Measurements from ENCODE around the gene OLIG1. TPM values are rescaled to one million over a fixed set of nuclear protein-coding genes. Genes with fewer than 3 reads are reported as not detected.
A peak's percentile ranks its signal among the peaks of the same experiment; 100 is the strongest.

Gene OLIG1
- polyA plus RNA-seq, 3 donors: 20.0 to 51.0 (median 40.7) TPM

DNA sequence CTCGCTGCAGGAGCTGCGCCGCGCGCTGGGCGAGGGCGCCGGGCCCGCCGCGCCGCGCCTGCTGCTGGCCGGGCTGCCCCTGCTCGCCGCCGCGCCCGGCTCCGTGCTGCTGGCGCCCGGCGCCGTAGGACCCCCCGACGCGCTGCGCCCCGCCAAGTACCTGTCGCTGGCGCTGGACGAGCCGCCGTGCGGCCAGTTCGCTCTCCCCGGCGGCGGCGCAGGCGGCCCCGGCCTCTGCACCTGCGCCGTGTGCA is 730 bp downstream of the OLIG1 start:
- Histone ChIP-seq H3K4me3 (replicated peaks in 1 of 3; ENCODE audit: low read depth in 2 of 3, low read length in 3 of 3) (peak overlapping the region; percentile 76 to 89 (median 87)), H2AFZ (ENCODE audit: insufficient read depth, low read depth, low read length, poor library complexity, severe bottlenecking) (peak overlapping the region; percentile 81), H3K79me2 (ENCODE audit: insufficient read depth, low read length) (peaks cover 35% of the 10 kb centered on the region), H3K9me3 (replicated peaks in 1 of 2; ENCODE audit: control insufficient read depth in 1 of 2, insufficient read depth in 1 of 2, low read length in 2 of 2) (no peaks in the 10 kb centered on the region), H3K27me3 (ENCODE audit: control insufficient read depth in 2 of 2, insufficient read depth in 2 of 2, low read length in 2 of 2) (peaks cover 4 to 30% of the 10 kb centered on the region in 2 donors), H3K9ac (ENCODE audit: insufficient read depth, low read length, poor library complexity, severe bottlenecking) (peak overlapping the region; percentile 78), H3K4me2 (replicated peaks; ENCODE audit: extremely low read depth, low read length, poor library complexity, severe bottlenecking) (peak overlapping the region; percentile 78), H4K20me1 (ENCODE audit: insufficient read depth, low read length) (peaks cover 3% of the 10 kb centered on the region), H3K27ac (ENCODE audit: low read depth in 1 of 2, low read length in 2 of 2) (peak overlapping the region; percentile 64 to 84), H3K36me3 (replicated peaks in 1 of 2; ENCODE audit: control insufficient read depth in 1 of 2, insufficient read depth in 2 of 2, low read length in 2 of 2) (no peaks in the 10 kb centered on the region), H3K4me1 (ENCODE audit: control insufficient read depth in 1 of 2, insufficient read depth in 2 of 2, low read length in 2 of 2) (peaks cover 46 to 64% of the 10 kb centered on the region in 2 donors)
- under 1% methylated on average over 44 of the region's 44 CpGs for WGBS (ENCODE audit: insufficient coverage)
- Mint-ChIP-seq H3K4me1 (peaks cover 60% of the 10 kb centered on the region), H3K4me3 (peak overlapping the region; percentile 93 to 97), H3K36me3 (peaks cover 7 to 13% of the 10 kb centered on the region in 2 donors), H3K27ac (peak overlapping the region in 1 of 7 donors; percentile 90), H3K9me3 (peaks cover 0 to 4% (median 0%) of the 10 kb centered on the region in 7 donors), H3K27me3 (ENCODE audit: low read depth in 3 of 3) (peaks cover 9 to 26% (median 25%) of the 10 kb centered on the region in 3 donors)
- DNase-seq: no peak
- TF ChIP-seq, protein P1, sequence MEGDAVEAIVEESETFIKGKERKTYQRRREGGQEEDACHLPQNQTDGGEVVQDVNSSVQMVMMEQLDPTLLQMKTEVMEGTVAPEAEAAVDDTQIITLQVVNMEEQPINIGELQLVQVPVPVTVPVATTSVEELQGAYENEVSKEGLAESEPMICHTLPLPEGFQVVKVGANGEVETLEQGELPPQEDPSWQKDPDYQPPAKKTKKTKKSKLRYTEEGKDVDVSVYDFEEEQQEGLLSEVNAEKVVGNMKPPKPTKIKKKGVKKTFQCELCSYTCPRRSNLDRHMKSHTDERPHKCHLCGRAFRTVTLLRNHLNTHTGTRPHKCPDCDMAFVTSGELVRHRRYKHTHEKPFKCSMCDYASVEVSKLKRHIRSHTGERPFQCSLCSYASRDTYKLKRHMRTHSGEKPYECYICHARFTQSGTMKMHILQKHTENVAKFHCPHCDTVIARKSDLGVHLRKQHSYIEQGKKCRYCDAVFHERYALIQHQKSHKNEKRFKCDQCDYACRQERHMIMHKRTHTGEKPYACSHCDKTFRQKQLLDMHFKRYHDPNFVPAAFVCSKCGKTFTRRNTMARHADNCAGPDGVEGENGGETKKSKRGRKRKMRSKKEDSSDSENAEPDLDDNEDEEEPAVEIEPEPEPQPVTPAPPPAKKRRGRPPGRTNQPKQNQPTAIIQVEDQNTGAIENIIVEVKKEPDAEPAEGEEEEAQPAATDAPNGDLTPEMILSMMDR (IDR thresholded peaks at IDR 0.05): no peak
- intact Hi-C loops (cut with micrococcal nuclease): loop anchor here (5.0 kb wide), 2 partner anchors 37 to 43 kb away; partner anchors contain the start of gene OLIG2 (in 2 of the 2)

DNA sequence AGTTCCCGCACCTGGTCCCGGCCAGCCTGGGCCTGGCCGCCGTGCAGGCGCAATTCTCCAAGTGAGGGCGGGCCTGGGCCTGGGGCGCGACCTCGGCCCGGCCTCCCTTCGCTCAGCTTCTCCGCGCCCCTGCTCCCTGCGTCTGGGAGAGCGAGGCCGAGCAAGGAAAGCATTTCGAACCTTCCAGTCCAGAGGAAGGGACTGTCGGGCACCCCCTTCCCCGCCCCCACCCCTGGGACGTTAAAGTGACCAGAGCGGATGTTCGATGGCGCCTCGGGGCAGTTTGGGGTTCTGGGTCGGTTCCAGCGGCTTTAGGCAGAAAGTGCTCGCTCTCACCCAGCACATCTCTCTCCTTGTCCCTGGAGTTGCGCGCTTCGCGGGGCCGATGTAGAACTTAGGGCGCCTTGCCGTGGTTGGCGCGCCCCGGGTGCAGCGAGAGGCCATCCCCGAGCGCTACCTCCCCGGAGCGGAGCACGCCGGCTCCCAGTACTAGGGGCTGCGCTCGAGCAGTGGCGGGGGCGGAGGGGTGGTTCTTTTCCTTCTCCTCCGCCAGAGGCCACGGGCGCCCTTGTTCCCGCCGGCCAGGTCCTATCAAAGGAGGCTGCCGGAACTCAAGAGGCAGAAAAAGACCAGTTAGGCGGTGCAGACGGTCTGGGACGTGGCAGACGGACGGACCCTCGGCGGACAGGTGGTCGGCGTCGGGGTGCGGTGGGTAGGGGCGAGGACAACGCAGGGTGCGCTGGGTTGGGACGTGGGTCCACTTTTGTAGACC is 1.2 kb downstream of the OLIG1 start:
- peak overlapping the region; percentile 79 for H2AFZ ChIP-seq (ENCODE audit: insufficient read depth, low read depth, low read length, poor library complexity, severe bottlenecking)
- H3K36me3 Mint-ChIP-seq: peaks cover 7 to 13% of the 10 kb centered on the region in 2 donors
- no peaks in the 10 kb centered on the region for H3K9me3 ChIP-seq (replicated peaks in 1 of 2; ENCODE audit: control insufficient read depth in 1 of 2, insufficient read depth in 1 of 2, low read length in 2 of 2)
- H3K36me3 ChIP-seq (replicated peaks in 1 of 2; ENCODE audit: control insufficient read depth in 1 of 2, insufficient read depth in 2 of 2, low read length in 2 of 2): no peaks in the 10 kb centered on the region
- peak overlapping the region; percentile 78 for H3K9ac ChIP-seq (ENCODE audit: insufficient read depth, low read length, poor library complexity, severe bottlenecking)
- H4K20me1 ChIP-seq (ENCODE audit: insufficient read depth, low read length): peaks cover 3% of the 10 kb centered on the region
- H3K4me1 Mint-ChIP-seq: peaks cover 56% of the 10 kb centered on the region
- H3K4me3 ChIP-seq (replicated peaks in 1 of 3; ENCODE audit: low read depth in 2 of 3, low read length in 3 of 3): peak overlapping the region; percentile 76 to 89 (median 87)
- H3K79me2 ChIP-seq (ENCODE audit: insufficient read depth, low read length): peaks cover 31% of the 10 kb centered on the region
- H3K27me3 Mint-ChIP-seq (ENCODE audit: low read depth in 3 of 3): peaks cover 9 to 28% (median 25%) of the 10 kb centered on the region in 3 donors
- peak overlapping the region; percentile 62 to 84 for H3K27ac ChIP-seq (ENCODE audit: low read depth in 1 of 2, low read length in 2 of 2)
- peak overlapping the region; percentile 93 to 97 for H3K4me3 Mint-ChIP-seq
- peak in 2 of 3 donors; percentile 18 to 33 for DNase-seq
- peak overlapping the region in 6 of 7 donors; percentile 87 to 95 (median 90) for H3K27ac Mint-ChIP-seq
- H3K9me3 Mint-ChIP-seq: peaks cover 0 to 4% (median 0%) of the 10 kb centered on the region in 7 donors
- peak overlapping the region; percentile 78 for H3K4me2 ChIP-seq (replicated peaks; ENCODE audit: extremely low read depth, low read length, poor library complexity, severe bottlenecking)
- under 1% methylated on average over 64 of the region's 69 CpGs for WGBS (ENCODE audit: insufficient coverage)
- peaks cover 4 to 34% of the 10 kb centered on the region in 2 donors for H3K27me3 ChIP-seq (ENCODE audit: control insufficient read depth in 2 of 2, insufficient read depth in 2 of 2, low read length in 2 of 2)
- intact Hi-C loops (cut with micrococcal nuclease): loop anchor here (5.0 kb wide), 2 partner anchors 36 to 44 kb away; partner anchors contain the start of gene OLIG2 (in 2 of the 2)
- TF ChIP-seq, protein P1 (IDR thresholded peaks at IDR 0.05): no peak
- peaks cover 41 to 59% of the 10 kb centered on the region in 2 donors for H3K4me1 ChIP-seq (ENCODE audit: control insufficient read depth in 1 of 2, insufficient read depth in 2 of 2, low read length in 2 of 2)
